Kidney (tissue), 14 donors: Measurements from ENCODE around the gene CISD3. TPM values are rescaled to one million over a fixed set of nuclear protein-coding genes. Genes with fewer than 3 reads are reported as not detected.

Source experiments
- DNase-seq, 5 donors: peaks; one replicate each; pipeline ENCODE4 v3.0.0-alpha.2; 2013 to 2020
- FAIRE-seq: peaks from 2 replicates; lab custom pipeline; 2012; peaks lifted over from hg19 to GRCh38; lab: Jason Lieb, UNC
- H3K27ac ChIP-seq, 2 donors: one replicate each; pipeline ENCODE4 v1.7.0; 2013; ENCODE audit warnings: low read depth in 2 of 2, low read length in 2 of 2, inconsistent platforms in 1 of 2
- H3K27me3 ChIP-seq: one replicate; pipeline ENCODE4 v1.7.1; 2013; ENCODE audit warnings: low read length, inconsistent platforms; ENCODE audit not compliant: control insufficient read depth, insufficient read depth
- H3K36me3 ChIP-seq, 3 donors: one replicate each; pipeline versions ENCODE4 v1.7.0 to v1.7.1; 2013; ENCODE audit warnings: low read length in 3 of 3, control low read depth in 1 of 3, inconsistent platforms in 1 of 3; ENCODE audit not compliant: insufficient read depth in 3 of 3, control insufficient read depth in 2 of 3
- H3K4me1 ChIP-seq, 3 donors: one replicate each; pipeline versions ENCODE4 v1.7.0 to v1.7.1; 2013; ENCODE audit warnings: low read length in 3 of 3, inconsistent platforms in 1 of 3, low read depth in 1 of 3; ENCODE audit not compliant: control insufficient read depth in 2 of 3, insufficient read depth in 2 of 3
- H3K4me3 ChIP-seq, 3 donors: one replicate each; pipeline versions ENCODE4 v1.7.0 to v1.8.1; 2013; ENCODE audit warnings: low read length in 3 of 3, control low read depth in 1 of 3, inconsistent platforms in 1 of 3
- H3K9ac ChIP-seq, 3 donors: one replicate each; pipeline versions ENCODE4 v1.7.0 to v1.7.1; 2013; ENCODE audit warnings: low read length in 3 of 3, control low read depth in 1 of 3, inconsistent platforms in 1 of 3
- H3K9me3 ChIP-seq, 3 donors: one replicate each; pipeline versions ENCODE4 v1.7.0 to v1.7.1; 2013; ENCODE audit warnings: low read length in 3 of 3, control low read depth in 1 of 3, inconsistent platforms in 1 of 3; ENCODE audit not compliant: control insufficient read depth in 2 of 3, insufficient read depth in 1 of 3
- CTCF ChIP-seq: IDR thresholded peaks from 3 replicates; pipeline ENCODE4 v1.5.1; 2012; ENCODE audit warnings: mild to moderate bottlenecking, moderate library complexity, borderline replicate concordance; ENCODE audit not compliant: insufficient read depth; ENCODE audit errors: extremely low read depth
- intact Hi-C: fragments of 100-400 bp; cut with DNase I; formaldehyde crosslinking; loops from one replicate; pipeline ENCODE4 v1.11.1; 2022
- polyA plus RNA-seq: library from polyadenylated mRNA; stranded (reverse); fragments of 350-450 nt; fragmentation: Illumina TruSeq; extraction: RNeasy Lipid Tissue Mini Kit (QIAGEN cat#74804); gene quantifications from one replicate; pipeline ENCODE4 v1.2.3, GENCODE V29; 2014; ENCODE audit warnings: low read depth, low replicate concordance; ENCODE audit not compliant: insufficient read depth
- total RNA-seq: library from RNA; stranded (reverse); fragmentation: NEBNext Ultra II Directional; extraction: Animal tissue kit (Norgen Biotek cat#: 25700); gene quantifications from one replicate; pipeline ENCODE4 v1.2.1, GENCODE V29; 2021
- donor health status: control.
- donor health status: control.
- donor health status: control.
- donor health status: control.
- donor health status: control.
- donor health status: DM: yes; HTN: yes; CAD: no.
- donor health status: Normal renal cell carcinoma (clear cell type).

Gene CISD3
- total and polyA plus RNA-seq, 2 donors from 2014 or later, result 37.7 to 152 TPM

DNA sequence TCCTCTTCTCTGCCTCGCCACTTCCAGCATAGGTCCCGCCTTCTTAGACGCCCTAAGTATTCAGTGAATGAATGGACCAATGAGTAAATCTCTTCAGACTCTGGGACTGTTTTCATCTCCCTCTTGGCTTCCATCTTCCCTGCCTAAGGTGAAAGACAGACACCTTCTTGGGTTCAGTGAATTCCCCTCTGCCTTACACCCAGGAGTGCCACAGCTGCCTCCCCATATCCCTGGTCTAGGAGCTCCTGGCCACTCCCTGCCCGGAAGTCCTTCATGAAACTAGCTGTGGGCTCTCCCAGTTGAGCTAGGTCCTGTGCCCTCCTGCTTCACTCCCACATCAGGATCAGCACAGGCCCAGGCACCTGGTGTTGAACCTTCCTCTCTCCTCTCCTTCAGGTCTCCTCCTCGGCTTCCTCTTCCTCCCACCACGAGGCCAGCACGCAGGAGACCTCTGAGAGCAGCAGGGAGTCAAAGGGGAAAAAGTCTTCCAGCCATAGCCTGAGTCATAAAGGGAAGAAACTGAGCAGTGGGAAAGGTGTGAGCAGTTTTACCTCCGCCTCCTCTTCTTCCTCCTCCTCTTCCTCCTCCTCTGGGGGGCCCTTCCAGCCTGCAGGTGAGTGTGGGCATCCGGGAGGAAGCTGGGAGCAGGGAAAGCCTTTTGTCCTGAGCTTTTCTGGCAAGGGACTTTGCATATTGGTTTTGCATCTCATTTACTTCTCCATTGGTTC is 14.8 kb upstream of the CISD3 start:
- H3K4me3 ChIP-seq, result no peak overlapping the region
- no peaks in the 10 kb centered on the region for H3K9me3 ChIP-seq
- intact Hi-C loops, result no loop called here
- no peak for DNase-seq
- H3K27ac ChIP-seq, result no peak overlapping the region
- peaks cover 3 to 46% (median 30%) of the 10 kb centered on the region in 3 donors for H3K36me3 ChIP-seq
- no peaks in the 10 kb centered on the region for H3K27me3 ChIP-seq
- peaks cover 0 to 3% (median 0%) of the 10 kb centered on the region in 3 donors for H3K4me1 ChIP-seq
- FAIRE-seq, result no peak
- no peak for TF ChIP-seq CTCF
- H3K9ac ChIP-seq, result no peak overlapping the region

- no peaks in the 10 kb centered on the region for H3K4me1 ChIP-seq
- intact Hi-C loops, result no loop called here
- no peak overlapping the region for H3K27ac ChIP-seq
- H3K4me3 ChIP-seq, result no peak overlapping the region
- TF ChIP-seq CTCF, result no peak
- H3K36me3 ChIP-seq, result peaks cover 3 to 54% (median 30%) of the 10 kb centered on the region in 3 donors
- no peaks in the 10 kb centered on the region for H3K27me3 ChIP-seq
- H3K9ac ChIP-seq, result no peak overlapping the region
- peak in 1 of 5 donors; percentile 29 for DNase-seq
- no peaks in the 10 kb centered on the region for H3K9me3 ChIP-seq
- no peak for FAIRE-seq
Measured at GRCh38 chr17:38716368-38717005, 13.7 kb upstream of the CISD3 start.

GRCh38 chr17:38717139-38717745 is 12.9 kb upstream of the CISD3 start:
- H3K4me1 ChIP-seq, result no peaks in the 10 kb centered on the region
- peak in 1 of 5 donors; percentile 42 for DNase-seq
- no peaks in the 10 kb centered on the region for H3K9me3 ChIP-seq
- no peak overlapping the region for H3K4me3 ChIP-seq
- H3K27ac ChIP-seq, result no peak overlapping the region
- FAIRE-seq, result no peak
- intact Hi-C loops, result no loop called here
- H3K9ac ChIP-seq, result no peak overlapping the region
- TF ChIP-seq CTCF, result no peak
- H3K36me3 ChIP-seq, result peaks cover 3 to 52% (median 26%) of the 10 kb centered on the region in 3 donors
- H3K27me3 ChIP-seq, result no peaks in the 10 kb centered on the region
